DMS 273 treated with DMSO at 0.1 percent for 48 hours (cell line): ENCODE results near the gene EHBP1L1.

ENCODE experiments used
- DNase-seq: peaks from one replicate; lab custom pipeline; 2025; lab: John Stamatoyannopoulos, UW

EHBP1L1 gene

DNA sequence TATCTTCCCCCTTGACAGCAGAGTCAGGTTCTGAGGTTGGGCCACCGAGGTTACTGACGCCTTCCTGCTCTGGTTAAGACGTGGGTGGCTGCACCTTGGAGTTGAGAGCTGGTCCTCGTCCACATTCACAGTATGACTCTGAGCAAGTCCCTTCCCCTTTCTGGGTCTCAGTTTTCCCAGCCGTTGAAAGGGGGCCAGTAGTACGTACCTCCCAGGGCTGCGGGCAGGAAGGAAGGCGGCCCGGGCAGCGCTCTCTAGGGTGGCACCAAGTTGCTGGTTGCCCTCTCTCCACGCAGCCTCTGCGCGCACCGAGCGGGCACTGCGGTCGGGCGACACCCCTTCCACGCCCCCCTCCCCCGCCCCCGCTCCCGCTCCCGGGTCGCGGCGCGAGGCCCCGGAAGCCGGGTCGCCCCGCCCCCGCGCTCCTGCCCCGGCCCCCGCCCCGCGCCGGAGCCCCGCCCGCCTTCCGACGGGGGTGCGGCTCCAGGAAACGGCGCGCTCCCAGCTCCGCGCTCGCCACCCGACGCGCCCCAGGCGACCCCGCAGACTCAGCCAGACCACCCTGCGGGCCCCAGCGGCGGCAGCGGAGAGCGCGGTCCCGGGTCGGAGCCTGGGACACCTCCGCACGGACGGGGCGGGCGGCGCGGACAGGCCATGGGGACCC is at the start of gene EHBP1L1:
EHBP1L1 (plus strand) TSS at position 486 of the 664 bp plus-strand sequence. CDS start 250 bp downstream, outside the sequence.
- DNase-seq, result no peak

DNA sequence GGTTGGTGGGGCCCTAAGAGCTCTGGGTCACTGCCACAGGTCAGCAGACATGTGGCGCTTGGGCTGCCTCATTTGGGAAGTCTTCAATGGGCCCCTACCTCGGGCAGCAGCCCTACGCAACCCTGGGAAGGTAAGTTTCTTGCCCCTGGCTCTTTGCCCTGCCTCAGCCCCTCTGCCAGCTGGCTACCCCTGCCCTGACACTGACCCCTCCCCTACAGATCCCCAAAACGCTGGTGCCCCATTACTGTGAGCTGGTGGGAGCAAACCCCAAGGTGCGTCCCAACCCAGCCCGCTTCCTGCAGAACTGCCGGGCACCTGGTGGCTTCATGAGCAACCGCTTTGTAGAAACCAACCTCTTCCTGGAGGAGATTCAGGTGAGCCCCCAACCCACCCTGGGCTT is 49.1 kb upstream of the EHBP1L1 start:
- DNase-seq, result no peak

- DNase-seq, result no peak
These were observed 47.0 kb upstream of the EHBP1L1 start for GRCh38 chr11:65528819-65529350.

GRCh38 chr11:65529475-65530156 is 46.2 kb upstream of the EHBP1L1 start:
- DNase-seq, result no peak

DNA sequence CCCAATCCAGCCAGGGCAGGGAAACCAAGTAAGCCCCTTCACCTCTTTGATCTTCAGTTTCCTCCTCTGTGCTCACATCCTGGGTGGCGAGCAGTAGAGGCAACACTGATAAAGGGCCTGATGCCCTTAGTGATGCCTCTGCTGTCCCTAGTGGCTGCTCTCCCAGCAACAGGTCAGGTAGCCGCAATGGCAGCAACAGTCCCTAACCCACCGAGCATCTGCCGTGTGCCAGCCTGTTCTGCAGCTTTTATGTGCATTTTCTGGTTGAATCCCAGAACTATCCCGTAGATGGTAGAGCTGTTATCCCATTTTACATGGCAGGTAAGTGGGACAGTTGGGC is 45.7 kb upstream of the EHBP1L1 start:
- DNase-seq, result no peak

- no peak for DNase-seq
These were observed 43.3 kb upstream of the EHBP1L1 start for GRCh38 chr11:65532388-65533064.

DNA sequence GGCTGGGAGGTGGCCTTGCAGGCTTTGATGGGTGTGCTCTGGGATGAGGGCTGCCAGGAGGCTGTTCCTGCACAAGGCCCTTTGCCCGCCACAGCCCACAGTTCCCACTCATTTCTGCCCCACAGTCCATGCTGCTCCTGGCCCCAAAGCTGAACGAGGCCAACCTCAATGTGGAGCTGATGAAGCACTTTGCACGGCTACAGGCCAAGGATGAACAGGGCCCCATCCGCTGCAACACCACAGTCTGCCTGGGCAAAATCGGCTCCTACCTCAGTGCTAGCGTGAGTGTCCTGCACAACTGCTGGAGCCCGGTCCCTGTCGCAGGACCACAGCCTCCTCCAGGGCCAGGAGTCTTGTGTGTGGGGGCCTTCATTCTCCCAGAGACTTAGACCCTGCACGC is 40.8 kb upstream of the EHBP1L1 start:
- DNase-seq, result no peak

- DNase-seq, result no peak
These were observed 39.2 kb upstream of the EHBP1L1 start for GRCh38 chr11:65536412-65537295.

DNA sequence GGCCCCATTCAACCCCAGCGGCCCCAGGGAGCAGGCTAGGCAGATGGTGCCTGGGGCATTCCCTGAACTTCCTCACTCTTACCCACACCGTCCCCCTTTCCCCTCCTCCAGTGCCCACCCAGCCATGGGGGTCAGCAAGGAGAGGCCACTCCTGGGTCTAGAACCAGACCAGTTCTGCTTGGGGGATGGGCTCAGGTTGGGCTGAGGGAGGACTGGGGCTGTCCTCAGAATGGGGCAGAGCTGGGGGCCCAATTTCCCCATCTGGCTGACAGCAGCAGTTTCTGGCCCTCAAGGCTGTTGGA is 38.6 kb upstream of the EHBP1L1 start:
- DNase-seq, result no peak

GRCh38 chr11:65537620-65538231 is 38.1 kb upstream of the EHBP1L1 start:
- DNase-seq, result no peak

DNA sequence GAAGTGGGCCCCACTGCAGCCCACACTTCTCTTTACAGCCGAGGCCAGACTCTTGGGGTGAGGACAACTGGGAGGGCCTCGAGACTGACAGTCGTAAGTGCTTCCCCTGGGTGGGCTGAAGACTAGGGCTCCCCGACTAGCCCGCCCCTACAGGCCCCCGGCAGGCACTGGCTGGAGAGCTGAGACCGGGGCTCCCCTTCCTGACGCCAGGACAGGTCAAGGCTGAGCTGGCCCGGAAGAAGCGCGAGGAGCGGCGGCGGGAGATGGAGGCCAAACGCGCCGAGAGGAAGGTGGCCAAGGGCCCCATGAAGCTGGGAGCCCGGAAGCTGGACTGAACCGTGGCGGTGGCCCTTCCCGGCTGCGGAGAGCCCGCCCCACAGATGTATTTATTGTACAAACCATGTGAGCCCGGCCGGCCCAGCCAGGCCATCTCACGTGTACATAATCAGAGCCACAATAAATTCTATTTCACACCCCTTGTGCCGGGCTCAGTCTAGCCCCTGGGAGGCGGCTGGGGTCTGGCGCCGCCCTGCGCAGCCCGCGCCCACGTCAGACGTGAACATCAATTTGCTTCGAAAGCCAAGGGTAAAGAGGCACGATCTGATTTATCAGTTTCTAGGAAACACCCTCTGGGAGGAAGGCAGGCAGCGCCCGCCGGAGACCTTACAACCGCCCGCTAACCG is 37.5 kb upstream of the EHBP1L1 start:
- DNase-seq, result no peak

DNA sequence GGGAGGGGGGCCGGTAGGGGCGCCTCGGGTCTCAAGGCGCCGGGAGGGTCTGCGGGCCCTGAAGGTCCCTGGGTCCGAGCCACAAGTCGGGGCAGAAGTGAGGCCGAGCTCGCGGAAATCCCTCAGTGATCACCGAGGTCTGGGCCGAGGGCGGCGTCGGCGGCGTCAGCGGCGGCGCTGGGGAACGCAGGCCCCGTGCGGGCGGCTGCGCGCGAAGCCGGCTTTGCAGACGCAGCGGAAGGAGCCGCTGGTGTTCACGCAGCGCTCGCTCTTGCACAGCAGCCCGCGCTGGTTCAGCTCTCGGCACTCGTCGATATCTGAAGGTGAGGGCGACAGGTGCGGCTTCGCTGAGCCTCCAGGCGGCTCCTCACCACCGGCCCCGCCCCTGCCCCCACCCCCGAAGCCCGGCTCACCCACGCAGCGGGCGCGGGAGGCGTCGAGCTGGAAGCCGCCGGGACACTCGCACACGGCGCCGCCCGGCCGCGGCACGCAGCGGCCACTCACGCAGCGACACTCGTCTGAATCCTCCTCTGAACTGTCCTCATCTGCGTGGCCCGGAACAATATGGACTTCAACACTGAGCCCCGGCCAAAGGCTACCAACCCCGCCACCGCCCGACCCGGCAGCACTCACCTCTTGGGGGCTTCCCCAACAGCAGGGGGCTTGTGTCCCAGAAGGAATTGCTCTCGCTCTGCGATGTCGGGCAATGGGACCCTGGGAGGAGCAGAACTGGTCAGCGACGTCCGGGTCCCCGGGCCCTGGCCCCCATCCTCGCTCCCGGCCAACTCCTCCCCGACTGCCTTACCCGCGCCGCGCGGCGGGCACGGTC is 36.7 kb upstream of the EHBP1L1 start:
- no peak for DNase-seq

DNA sequence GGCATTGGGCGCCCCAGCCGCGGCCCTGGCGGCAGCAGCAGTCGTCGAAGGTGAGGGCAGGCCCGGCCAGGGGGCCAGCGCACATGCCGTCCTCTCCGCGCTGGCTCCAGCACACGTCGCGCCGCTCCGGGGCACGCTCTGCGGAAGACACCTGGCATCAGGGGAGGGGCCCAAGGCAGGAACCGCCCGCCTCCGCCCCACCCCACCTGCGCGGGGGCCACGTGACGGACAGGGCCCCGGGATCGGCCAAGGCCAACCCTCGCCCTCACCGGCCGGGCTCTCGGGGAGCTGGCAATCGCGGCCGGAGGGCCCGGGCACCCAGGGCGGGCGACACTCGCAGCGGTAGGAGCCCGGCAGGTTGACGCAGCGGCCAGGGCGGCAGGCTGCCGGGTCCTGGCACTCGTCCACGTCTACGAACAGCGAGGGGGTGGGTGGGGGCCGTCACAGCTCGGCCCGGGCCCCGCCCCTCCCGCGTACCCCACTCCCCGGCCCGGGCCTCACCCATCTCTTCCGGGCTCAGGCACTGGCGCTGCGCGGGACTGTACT is 36.0 kb upstream of the EHBP1L1 start:
- DNase-seq, result no peak

- DNase-seq, result peak; percentile 33
These were observed 35.4 kb upstream of the EHBP1L1 start for GRCh38 chr11:65540290-65541092.

DNA sequence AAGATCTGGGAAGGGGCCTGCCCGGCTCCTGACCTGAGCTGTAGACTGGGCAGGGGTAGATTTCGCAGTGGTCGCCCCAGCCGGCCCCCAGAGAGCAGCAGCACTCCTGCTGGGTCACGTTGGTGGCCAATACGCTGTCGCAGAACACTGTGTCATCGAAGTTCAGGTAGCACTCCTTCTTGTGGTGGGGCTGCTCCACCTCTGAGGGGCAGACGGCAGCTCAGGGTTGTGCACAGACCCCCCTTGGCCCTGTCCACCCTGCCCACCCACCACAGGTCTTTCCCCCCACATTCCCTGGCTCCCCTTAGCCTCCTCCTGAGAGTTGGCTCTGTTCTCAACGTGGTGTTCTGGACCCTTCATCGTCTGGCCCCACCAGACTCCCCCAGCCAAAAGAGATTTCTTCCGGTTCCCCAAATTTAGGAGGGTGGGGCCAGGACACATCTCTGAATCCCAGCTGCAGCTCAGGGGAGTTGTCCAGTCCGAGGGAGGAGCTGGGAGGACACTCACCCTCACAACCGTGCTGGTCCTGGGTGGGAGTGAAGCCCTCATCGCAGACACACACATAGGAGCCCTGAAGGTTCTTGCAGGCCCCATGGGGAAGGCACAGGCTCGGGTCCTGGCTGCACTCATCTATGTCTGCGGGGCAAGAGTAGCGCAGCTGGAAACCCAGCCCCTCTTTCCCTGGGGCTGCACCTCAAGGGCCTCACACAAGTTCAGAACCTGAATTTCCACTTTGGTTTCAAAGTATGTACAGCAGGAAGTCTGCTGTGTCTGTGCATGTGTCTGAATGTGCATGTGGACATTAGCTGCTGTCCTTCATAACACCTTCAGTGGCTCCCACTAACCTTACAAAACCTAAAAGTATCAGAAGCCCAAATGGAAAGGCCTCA is 34.5 kb upstream of the EHBP1L1 start:
- no peak for DNase-seq

DNA sequence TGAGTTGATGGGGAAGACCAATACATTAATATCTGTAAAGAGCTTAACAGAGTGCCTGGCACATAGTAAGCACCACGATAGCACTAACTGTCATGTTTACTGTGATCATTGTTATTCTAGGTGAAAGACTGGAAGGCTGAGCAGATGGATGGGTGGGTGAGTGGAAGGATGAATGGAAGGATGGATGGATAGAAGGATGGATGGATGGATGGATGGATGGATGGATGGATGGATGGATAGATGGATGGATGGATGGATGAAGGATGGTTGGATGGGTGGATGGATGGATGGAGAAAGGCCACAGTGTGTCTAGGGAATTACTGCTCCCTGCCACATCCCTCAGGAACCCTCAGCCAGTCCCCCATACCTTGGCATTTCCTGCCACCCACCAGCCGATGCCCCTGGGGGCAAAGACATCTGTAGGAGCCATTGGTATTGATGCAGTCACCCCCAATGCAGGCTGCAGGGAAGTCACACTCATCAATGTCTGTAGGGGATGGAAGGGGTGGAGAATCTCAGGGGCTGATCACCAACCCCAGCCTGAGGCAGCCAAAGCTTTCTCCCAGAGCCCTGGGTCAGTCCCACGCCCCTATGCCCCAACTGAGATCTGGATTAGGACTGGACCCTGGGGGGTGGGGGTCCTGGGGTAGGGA is 33.0 kb upstream of the EHBP1L1 start:
- DNase-seq, result no peak

GRCh38 chr11:65545853-65546216 is 30.0 kb upstream of the EHBP1L1 start:
- DNase-seq, result no peak
